ENCODE measurements around the gene OR4K14.

DNA sequence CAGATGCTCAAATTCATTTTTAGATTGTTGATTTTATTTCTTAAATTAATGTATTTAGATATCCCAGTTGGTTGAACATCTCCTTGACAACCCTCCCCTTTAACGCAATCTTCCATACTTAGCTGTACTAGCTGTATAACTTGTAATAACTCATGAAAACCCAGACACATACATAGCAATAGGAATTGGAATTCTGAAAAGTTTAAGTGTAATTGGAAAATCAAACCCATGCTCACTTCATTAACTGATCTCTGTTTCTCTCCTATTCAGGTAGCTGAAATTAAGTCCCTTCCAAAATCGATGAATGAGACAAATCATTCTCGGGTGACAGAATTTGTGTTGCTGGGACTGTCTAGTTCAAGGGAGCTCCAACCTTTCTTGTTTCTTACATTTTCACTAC lies 43.8 kb downstream of the OR4K14 start, which contains the start of gene OR4K15:
- TF ChIP-seq CTCF (IDR thresholded peaks at IDR 0.05) (no peak), POLR2AphosphoS5 (IDR thresholded peaks at IDR 0.05) (no peak)

All from prostate gland (tissue), 2 donors.